PC-9 (cell line): Measurements from ENCODE around the gene TMEM250. TPM values are rescaled to one million over a fixed set of nuclear protein-coding genes. Genes with fewer than 3 reads are reported as not detected.

ENCODE experiments used
- BruUV-seq: library from RNA; stranded (reverse); fragments of 400-500 nt; replicated peaks from 2 replicates; lab custom pipeline; 2021; lab: Mats Ljungman, UMichigan
- CTCF ChIA-PET: fragments of 300-600 bp; sonication (Branson Sonifier 250); formaldehyde crosslinking; loops from one replicate; lab custom pipeline; 2022; ENCODE audit warnings: antibody characterized with exemption; lab: Charles Lee
- POLR2A ChIA-PET: fragments of 300-600 bp; sonication (Branson Sonifier 250); formaldehyde crosslinking; loops from one replicate; lab custom pipeline; 2022; ENCODE audit warnings: antibody characterized with exemption; ENCODE audit not compliant: unreplicated experiment; lab: Charles Lee
- DNase-seq, 2 experiments: peaks; one replicate each; pipeline versions ENCODE4 v3.0.0 to v3.0.0-alpha.2; 2015 to 2022; ENCODE audit warnings: mixed read lengths in 1 of 2
- H2AFZ ChIP-seq: fragments of 200-600 bp; sonication (generic); 2 replicates; pipeline ENCODE4 v1.8.1; 2017; ENCODE audit warnings: antibody characterized with exemption
- H3F3A ChIP-seq: fragments of 200-600 bp; sonication (generic); 2 replicates; pipeline ENCODE4 v1.8.1; 2017; ENCODE audit warnings: antibody characterized with exemption, mild to moderate bottlenecking, low read depth; ENCODE audit not compliant: insufficient read depth
- H3K27ac ChIP-seq: fragments of 200-600 bp; sonication (generic); 2 replicates; pipeline ENCODE4 v1.6.1; 2016; ENCODE audit warnings: mixed run types
- H3K27me3 ChIP-seq: fragments of 200-600 bp; sonication (generic); 2 replicates; pipeline ENCODE4 v1.6.1; 2016; ENCODE audit warnings: low read depth, mixed run types; ENCODE audit not compliant: insufficient read depth
- H3K36me3 ChIP-seq: fragments of 200-600 bp; sonication (generic); 2 replicates; pipeline ENCODE4 v1.6.1; 2016; ENCODE audit warnings: low read depth, mixed run types
- H3K4me1 ChIP-seq: fragments of 200-600 bp; sonication (generic); replicated peaks from 2 replicates; pipeline ENCODE4 v1.6.1; 2016; ENCODE audit warnings: mixed run types; ENCODE audit not compliant: insufficient read depth
- H3K4me2 ChIP-seq: fragments of 200-600 bp; sonication (generic); 2 replicates; pipeline ENCODE4 v1.6.1; 2017; ENCODE audit warnings: mixed run types
- H3K4me3 ChIP-seq: fragments of 200-600 bp; sonication (generic); 2 replicates; pipeline ENCODE4 v1.6.1; 2016; ENCODE audit warnings: mixed run types
- H3K79me2 ChIP-seq: fragments of 200-600 bp; sonication (generic); 2 replicates; pipeline ENCODE4 v1.6.1; 2017; ENCODE audit warnings: low read depth, mixed run types
- H3K9me2 ChIP-seq: fragments of 200-600 bp; sonication (generic); 2 replicates; pipeline ENCODE4 v1.8.1; 2017; ENCODE audit warnings: mild to moderate bottlenecking; ENCODE audit not compliant: insufficient read depth
- H3K9me3 ChIP-seq: fragments of 200-600 bp; sonication (generic); 2 replicates; pipeline ENCODE4 v1.8.1; 2016; ENCODE audit warnings: low read depth; ENCODE audit not compliant: insufficient read depth
- H4K20me1 ChIP-seq: fragments of 200-600 bp; sonication (generic); 2 replicates; pipeline ENCODE4 v1.8.1; 2017; ENCODE audit not compliant: insufficient read depth
- EZH2 ChIP-seq: fragments of 200-600 bp; sonication (generic); IDR thresholded peaks from 2 replicates; pipeline ENCODE4 v1.8.0; 2017; ENCODE audit warnings: antibody characterized with exemption, low read depth
- intact Hi-C: fragments of 100-400 bp; cut with micrococcal nuclease; formaldehyde crosslinking; loops from one replicate; pipeline ENCODE4 v1.10.0; 2022; ENCODE audit not compliant: unreplicated experiment
- total RNA-seq: library from RNA; stranded (reverse); gene quantifications from 2 replicates; pipeline ENCODE4 v1.2.3, GENCODE V29; 2021
- TF ChIP-seq, protein P1 (sequence below): fragments of 200-600 bp; sonication (generic); conservative IDR thresholded peaks from 2 replicates; pipeline ENCODE4 v1.6.1; 2017; ENCODE audit warnings: mixed run types, antibody characterized with exemption, mild to moderate bottlenecking, moderate library complexity

Gene TMEM250
- total RNA-seq, 1 experiment from 2014 or later = 73.8 TPM

DNA sequence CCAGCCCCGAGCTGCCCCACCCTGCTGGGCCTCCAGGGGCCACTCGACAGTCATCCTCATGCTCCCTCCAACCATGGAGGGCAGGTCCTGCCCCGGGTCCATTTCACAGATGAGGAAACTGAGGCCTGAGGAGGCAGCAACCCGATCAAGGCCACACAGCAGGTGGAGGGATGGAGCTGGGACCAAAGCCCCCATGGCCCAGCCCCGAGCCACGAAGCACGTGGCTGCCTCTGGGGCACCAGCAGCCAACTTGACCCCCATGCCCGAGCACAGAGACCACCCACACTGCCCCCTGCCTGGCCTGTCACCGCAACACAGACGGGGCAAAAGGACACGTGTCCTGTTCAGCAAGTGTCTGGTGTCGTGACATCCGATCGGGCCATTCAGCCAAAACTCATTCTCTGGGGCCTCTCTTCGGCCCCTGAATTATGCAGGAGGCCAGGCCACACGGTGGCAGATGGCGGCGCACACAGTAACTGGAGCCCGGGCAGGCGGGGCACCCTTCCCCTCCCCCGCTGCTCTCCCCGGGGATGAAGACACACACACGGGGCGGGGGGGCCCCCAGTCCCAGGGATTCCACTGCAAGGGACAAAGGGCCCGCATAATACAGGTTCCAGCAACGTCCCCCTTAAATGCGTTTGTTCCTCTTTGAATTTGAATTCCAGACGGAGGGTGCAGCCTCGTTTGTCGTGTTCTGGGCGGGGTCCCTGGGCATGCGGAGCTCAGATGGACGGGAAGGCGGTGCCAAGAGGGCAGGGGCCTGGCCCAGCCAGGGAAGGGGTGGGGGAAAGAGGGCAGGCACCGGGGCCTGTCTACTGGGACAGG, 29.4 kb upstream of the TMEM250 start:
- no peaks in the 10 kb centered on the region for H3K79me2 ChIP-seq
- H3K27me3 ChIP-seq = peaks cover 58% of the 10 kb centered on the region
- no peaks in the 10 kb centered on the region for H3F3A ChIP-seq
- CTCF ChIA-PET = interaction anchor here (0.6 to 0.7 kb wide), 2 partner anchors 14 to 1173 kb away, joined by 3 read pairs; no protein-coding TSS in a partner anchor
- DNase-seq = peak in 1 of 2 experiments; percentile 37
- no peaks in the 10 kb centered on the region for H3K9me2 ChIP-seq
- H3K4me1 ChIP-seq = no peaks in the 10 kb centered on the region
- BruUV-seq = no TSS peak
- H3K9me3 ChIP-seq = no peaks in the 10 kb centered on the region
- H3K36me3 ChIP-seq = no peaks in the 10 kb centered on the region
- TF ChIP-seq EZH2 = no peak
- TF ChIP-seq, protein P1, sequence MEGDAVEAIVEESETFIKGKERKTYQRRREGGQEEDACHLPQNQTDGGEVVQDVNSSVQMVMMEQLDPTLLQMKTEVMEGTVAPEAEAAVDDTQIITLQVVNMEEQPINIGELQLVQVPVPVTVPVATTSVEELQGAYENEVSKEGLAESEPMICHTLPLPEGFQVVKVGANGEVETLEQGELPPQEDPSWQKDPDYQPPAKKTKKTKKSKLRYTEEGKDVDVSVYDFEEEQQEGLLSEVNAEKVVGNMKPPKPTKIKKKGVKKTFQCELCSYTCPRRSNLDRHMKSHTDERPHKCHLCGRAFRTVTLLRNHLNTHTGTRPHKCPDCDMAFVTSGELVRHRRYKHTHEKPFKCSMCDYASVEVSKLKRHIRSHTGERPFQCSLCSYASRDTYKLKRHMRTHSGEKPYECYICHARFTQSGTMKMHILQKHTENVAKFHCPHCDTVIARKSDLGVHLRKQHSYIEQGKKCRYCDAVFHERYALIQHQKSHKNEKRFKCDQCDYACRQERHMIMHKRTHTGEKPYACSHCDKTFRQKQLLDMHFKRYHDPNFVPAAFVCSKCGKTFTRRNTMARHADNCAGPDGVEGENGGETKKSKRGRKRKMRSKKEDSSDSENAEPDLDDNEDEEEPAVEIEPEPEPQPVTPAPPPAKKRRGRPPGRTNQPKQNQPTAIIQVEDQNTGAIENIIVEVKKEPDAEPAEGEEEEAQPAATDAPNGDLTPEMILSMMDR = no peak
- H4K20me1 ChIP-seq = no peaks in the 10 kb centered on the region
- POLR2A ChIA-PET = no interaction called here
- no peak overlapping the region for H3K4me3 ChIP-seq
- intact Hi-C loops = no loop called here
- no peak overlapping the region for H3K27ac ChIP-seq
- H2AFZ ChIP-seq = no peak overlapping the region
- H3K4me2 ChIP-seq = peak overlapping the region; percentile 31; the same call in 1 of the 2 replicates

DNA sequence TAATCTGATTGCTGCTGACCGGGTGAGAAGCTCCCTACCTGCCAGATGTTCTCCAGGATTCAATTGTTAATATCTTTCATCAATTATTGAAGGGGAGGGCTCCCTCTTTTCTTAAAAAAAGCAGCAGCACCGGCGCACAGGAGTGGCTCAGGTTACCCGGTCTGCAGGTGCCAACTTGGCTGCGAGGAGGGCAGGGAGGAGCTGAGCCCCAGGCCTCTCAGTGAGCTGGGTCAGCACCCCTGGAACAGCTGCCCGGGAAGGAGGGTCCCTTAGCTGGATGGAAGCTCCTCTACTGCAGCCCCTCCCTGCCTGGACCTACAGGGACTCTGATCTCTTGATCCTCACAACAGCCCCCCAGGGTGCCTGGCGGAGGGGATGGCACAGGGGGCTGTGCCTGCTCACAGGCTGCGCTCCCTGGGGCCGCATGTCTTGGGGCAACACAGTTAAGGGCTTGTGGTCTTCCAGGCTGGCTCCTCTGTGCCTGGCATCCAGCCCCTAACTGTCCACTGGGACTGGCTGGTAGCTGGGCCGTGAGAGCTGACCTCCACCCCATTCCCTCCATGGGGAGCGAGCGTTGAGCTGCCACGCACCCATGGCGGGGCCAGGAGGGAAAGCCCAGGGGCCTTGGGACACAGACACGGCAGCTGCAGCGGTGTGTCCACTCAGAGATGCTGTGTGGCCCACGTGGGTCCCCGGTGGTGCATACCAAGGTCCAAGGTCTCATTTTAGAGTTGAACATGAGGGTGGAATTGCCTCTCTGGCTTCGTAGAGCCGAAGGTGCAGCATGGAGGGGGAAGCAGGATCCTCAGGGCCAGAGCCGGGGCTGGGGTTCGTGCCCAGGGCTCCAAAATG, 28.6 kb upstream of the TMEM250 start:
- intact Hi-C loops = no loop called here
- POLR2A ChIA-PET = no interaction called here
- no peak overlapping the region for H3K4me2 ChIP-seq
- DNase-seq = no peak
- H4K20me1 ChIP-seq = no peaks in the 10 kb centered on the region
- BruUV-seq = no TSS peak
- no peak overlapping the region for H3K27ac ChIP-seq
- H3F3A ChIP-seq = no peaks in the 10 kb centered on the region
- no peaks in the 10 kb centered on the region for H3K79me2 ChIP-seq
- CTCF ChIA-PET = no interaction called here
- no peaks in the 10 kb centered on the region for H3K36me3 ChIP-seq
- no peaks in the 10 kb centered on the region for H3K9me3 ChIP-seq
- no peaks in the 10 kb centered on the region for H3K4me1 ChIP-seq
- TF ChIP-seq, protein P1 = no peak
- no peak for TF ChIP-seq EZH2
- H3K4me3 ChIP-seq = no peak overlapping the region
- peaks cover 58% of the 10 kb centered on the region for H3K27me3 ChIP-seq
- no peak overlapping the region for H2AFZ ChIP-seq
- H3K9me2 ChIP-seq = no peaks in the 10 kb centered on the region

DNA sequence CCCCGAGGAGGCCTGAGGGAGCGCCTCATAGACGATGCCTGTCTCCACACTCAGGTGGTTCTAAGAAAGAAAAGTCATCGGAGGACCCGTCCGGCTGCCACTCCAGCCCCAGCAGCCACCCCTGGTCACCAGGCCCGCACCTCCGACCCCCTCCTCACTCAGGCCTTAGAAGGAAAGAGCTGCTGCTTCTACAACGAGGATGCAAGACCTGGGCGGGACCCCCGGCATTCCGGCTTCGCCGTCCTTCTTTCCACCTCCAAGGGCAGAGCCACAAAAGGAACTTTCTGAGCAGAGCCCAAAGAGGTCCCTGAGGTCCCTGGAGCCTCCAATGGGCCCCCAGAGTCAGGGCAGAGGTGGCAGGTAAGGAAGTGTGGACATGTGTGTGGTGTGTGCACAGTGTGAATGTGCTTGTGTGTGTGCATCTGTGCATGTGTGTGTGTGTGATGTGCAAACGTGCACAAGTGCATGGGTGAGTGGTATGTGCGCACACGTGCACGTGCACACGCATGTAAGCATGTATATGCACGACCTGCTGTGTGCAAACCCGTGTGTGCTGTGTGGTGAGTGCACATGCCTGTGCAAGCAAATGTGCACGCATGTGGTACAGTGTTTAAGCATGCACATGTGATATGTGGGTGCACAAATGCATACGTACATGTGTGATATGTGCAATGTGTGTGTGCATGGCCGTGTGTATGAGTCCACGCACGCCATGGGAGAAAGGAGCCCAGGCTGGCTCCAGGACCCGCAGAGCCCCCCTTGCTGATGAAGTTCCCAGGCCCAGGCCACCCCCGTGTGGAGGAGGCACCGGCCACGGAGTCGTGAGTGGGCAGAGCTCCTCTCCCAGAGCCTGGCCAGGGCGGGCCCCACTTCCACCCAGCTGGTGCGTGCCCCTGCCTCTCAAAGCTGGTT, 27.7 kb upstream of the TMEM250 start:
- POLR2A ChIA-PET = no interaction called here
- H3K27me3 ChIP-seq = peaks cover 58% of the 10 kb centered on the region
- H3K9me3 ChIP-seq = no peaks in the 10 kb centered on the region
- H3K79me2 ChIP-seq = no peaks in the 10 kb centered on the region
- CTCF ChIA-PET = no interaction called here
- no peak overlapping the region for H2AFZ ChIP-seq
- no peaks in the 10 kb centered on the region for H4K20me1 ChIP-seq
- H3K36me3 ChIP-seq = no peaks in the 10 kb centered on the region
- BruUV-seq = no TSS peak
- no peaks in the 10 kb centered on the region for H3K4me1 ChIP-seq
- no peaks in the 10 kb centered on the region for H3F3A ChIP-seq
- intact Hi-C loops = no loop called here
- no peak for DNase-seq
- H3K4me3 ChIP-seq = no peak overlapping the region
- no peaks in the 10 kb centered on the region for H3K9me2 ChIP-seq
- no peak overlapping the region for H3K4me2 ChIP-seq
- H3K27ac ChIP-seq = no peak overlapping the region
- no peak for TF ChIP-seq EZH2
- TF ChIP-seq, protein P1 = no peak
